Measurements from ENCODE around the gene UBAC1.

GRCh38 chr9:135888766-135889394, 72.3 kb downstream of the UBAC1 start:
- TF ChIP-seq CREB1 (CRISPR knock-in tag; IDR thresholded peaks at IDR 0.05) (no peak), ZNF317 (CRISPR knock-in tag; IDR thresholded peaks at IDR 0.05; ENCODE audit: borderline replicate concordance, low read depth) (no peak), EMX1 (CRISPR knock-in tag; IDR thresholded peaks at IDR 0.05) (no peak), ZNF281 (CRISPR knock-in tag; IDR thresholded peaks at IDR 0.05) (no peak), CTCF (IDR thresholded peaks at IDR 0.05) (no peak), NR2C2 (CRISPR knock-in tag; IDR thresholded peaks at IDR 0.05) (no peak), SP1 (CRISPR knock-in tag; conservative IDR thresholded peaks at IDR 0.05) (no peak), ATF2 (CRISPR knock-in tag; IDR thresholded peaks at IDR 0.05; ENCODE audit: borderline replicate concordance, low read depth) (no peak), ZBTB21 (CRISPR knock-in tag; IDR thresholded peaks at IDR 0.05; ENCODE audit: borderline replicate concordance) (no peak), ZNF396 (CRISPR knock-in tag; IDR thresholded peaks at IDR 0.05; ENCODE audit: borderline replicate concordance) (no peak), ELF4 (CRISPR knock-in tag; IDR thresholded peaks at IDR 0.05; ENCODE audit: low read depth) (no peak), NR1H2 (CRISPR knock-in tag; IDR thresholded peaks at IDR 0.05) (no peak), RORB (CRISPR knock-in tag; IDR thresholded peaks at IDR 0.05) (no peak), JUN (CRISPR knock-in tag; IDR thresholded peaks at IDR 0.05) (no peak)

Measured in WTC11 (cell line).